ENCODE results near the gene RHOBTB1.

DNA sequence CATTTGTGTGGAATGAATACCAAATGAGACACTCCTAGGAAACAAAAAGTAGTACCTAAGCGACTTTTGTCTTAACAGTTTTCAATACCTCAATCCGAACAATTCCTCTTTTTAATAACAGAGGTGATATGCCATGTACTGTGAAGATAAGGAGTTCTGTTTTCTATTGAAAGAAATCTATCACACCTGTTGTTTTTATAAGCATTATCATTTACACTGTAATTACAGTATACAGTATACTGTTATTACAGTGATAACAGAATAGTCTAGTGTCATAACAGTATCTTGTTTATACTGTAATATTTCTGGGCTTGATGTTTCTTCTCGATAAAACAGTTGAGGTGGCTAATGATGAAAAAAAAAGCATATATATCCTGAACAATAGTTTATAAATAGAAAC is 9.4 kb upstream of the RHOBTB1 start:
- TF ChIP-seq, protein P1, sequence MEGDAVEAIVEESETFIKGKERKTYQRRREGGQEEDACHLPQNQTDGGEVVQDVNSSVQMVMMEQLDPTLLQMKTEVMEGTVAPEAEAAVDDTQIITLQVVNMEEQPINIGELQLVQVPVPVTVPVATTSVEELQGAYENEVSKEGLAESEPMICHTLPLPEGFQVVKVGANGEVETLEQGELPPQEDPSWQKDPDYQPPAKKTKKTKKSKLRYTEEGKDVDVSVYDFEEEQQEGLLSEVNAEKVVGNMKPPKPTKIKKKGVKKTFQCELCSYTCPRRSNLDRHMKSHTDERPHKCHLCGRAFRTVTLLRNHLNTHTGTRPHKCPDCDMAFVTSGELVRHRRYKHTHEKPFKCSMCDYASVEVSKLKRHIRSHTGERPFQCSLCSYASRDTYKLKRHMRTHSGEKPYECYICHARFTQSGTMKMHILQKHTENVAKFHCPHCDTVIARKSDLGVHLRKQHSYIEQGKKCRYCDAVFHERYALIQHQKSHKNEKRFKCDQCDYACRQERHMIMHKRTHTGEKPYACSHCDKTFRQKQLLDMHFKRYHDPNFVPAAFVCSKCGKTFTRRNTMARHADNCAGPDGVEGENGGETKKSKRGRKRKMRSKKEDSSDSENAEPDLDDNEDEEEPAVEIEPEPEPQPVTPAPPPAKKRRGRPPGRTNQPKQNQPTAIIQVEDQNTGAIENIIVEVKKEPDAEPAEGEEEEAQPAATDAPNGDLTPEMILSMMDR (IDR thresholded peaks at IDR 0.05; ENCODE audit: borderline replicate concordance, extremely low read depth, low read length, poor library complexity, severe bottlenecking): no peak
- no peak for TF ChIP-seq EZH2 (IDR thresholded peaks at IDR 0.05; ENCODE audit: borderline replicate concordance, low read depth, low read length, severe bottlenecking)

Measured in DND-41 (cell line).